ENCODE data around the gene CMPK1.
"Not testable (repeated sequence)": the region's sequence is repeated elsewhere in the genome, so short reads cannot be mapped to it uniquely, and the experiment has no call there.

CMPK1 gene, protein sequence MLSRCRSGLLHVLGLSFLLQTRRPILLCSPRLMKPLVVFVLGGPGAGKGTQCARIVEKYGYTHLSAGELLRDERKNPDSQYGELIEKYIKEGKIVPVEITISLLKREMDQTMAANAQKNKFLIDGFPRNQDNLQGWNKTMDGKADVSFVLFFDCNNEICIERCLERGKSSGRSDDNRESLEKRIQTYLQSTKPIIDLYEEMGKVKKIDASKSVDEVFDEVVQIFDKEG

DNA sequence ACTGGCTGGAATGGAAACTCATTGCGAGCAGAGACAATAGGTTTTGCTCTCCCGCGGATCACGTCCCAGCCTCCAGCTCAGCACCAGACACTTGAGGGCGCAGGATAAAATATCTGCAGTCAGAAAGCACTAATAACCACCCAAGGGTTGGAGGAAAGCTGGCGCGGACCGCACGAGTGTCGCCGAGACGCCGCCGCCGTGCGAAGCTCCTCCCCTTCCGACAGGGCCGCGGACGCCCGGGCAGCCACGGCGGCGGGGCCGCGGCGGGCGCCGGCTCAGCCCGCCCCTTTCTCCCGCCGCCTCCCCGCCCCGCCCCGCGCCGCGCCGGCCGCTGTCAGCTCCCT, at the start of gene CMPK1:
Gene CMPK1 (plus strand): TSS at position 213 of the 344 bp plus-strand sequence. CDS start 156 bp downstream, outside the sequence.
- peak; percentile 86 for DNase-seq

DNA sequence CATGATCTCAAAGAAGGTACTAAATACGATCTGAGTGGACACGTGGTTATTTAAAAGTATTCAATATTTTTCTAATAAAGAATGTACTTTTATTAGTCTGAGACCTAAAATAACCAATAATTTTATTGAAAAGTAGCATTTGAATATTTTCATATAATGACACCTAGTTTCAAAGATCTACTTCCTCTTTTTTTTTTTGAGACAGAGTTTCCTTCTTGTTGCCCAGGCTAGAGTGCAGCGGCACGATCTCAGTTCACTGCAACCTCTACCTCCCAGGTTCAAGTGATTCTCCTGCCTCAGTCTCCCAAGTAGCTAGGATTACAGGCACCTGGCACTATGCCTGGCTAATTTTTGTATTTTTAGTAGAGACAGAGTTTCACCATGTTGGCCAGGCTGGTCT, 45.5 kb upstream of the CMPK1 start:
- not testable (repeated sequence) for DNase-seq

GRCh38 chr1:47294863-47295262, 38.7 kb upstream of the CMPK1 start:
- DNase-seq: not testable (repeated sequence)

DNA sequence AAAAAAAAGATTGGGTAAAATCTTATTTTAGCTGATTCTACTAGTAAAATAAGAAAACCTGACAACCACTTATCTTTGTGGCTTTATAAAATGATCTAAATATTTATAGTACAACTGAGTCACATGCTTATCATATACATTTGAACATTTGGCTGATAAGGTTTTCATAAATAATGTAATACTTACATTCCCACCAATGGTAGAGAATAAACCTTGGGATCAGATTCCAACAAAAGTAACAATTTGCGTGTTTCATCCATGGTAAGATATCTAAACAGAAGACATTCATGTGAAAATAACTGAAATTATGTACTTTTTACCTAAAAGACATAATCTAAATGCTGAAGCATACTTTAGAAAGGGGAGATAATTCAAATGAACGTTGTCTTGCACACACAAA, 38.0 kb upstream of the CMPK1 start:
- DNase-seq: no peak

GRCh38 chr1:47298025-47298699, 35.4 kb upstream of the CMPK1 start:
- DNase-seq: no peak

GRCh38 chr1:47302472-47302871, 31.1 kb upstream of the CMPK1 start:
- DNase-seq: no peak

DNA sequence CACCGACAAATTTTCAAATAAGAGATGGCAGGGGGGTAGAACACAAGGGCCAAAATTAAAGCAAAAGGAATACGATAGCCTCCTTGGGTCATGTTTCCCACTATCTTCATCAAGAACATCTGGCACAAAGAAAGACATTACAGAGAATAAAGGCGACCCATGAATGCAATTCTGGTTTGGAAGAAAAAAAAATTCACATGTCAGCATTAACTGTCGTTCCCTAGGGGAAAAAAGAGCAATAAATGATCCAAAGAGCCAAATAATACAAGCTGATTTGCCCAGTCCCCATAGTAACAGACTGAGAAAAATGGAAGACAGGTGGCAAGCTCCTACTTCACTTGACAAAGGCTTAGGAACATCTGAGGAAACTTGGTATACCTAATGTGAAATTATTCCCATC, 24.2 kb upstream of the CMPK1 start:
- DNase-seq: no peak

- peak; percentile 97 for DNase-seq
Measured at GRCh38 chr1:47313915-47314664, 19.5 kb upstream of the CMPK1 start, which contains the start of gene STIL. Gene STIL (minus strand): TSS chr1:47314147. CDS start chr1:47310319, 3,828 bp downstream.

GRCh38 chr1:47317841-47318240, 15.7 kb upstream of the CMPK1 start:
- no peak for DNase-seq

- DNase-seq: not testable (repeated sequence)
Measured at GRCh38 chr1:47319968-47320367, 13.6 kb upstream of the CMPK1 start.

DNA sequence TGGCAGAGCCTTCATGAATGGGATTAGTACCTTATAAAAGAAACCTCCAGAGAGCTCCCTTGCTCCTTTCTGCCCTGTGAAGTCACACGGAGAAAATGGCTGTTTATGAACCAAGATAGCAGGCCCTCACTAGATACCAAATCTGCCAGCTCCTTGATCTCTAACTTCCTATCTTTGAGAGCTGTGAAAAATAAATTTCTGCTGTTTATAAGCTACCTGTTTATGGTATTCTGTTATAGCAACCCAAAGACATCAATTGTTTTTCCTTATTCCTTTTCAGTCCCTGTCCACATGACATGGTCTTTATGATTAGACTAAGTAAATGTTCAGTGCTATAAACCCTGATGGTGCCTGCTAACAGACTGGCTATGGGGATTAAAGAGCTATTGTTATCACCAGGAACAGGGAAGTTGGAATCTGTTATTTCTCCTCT, 10.0 kb upstream of the CMPK1 start:
- no peak for DNase-seq

- no peak for DNase-seq
Measured at GRCh38 chr1:47324682-47325081, 8.9 kb upstream of the CMPK1 start.

DNA sequence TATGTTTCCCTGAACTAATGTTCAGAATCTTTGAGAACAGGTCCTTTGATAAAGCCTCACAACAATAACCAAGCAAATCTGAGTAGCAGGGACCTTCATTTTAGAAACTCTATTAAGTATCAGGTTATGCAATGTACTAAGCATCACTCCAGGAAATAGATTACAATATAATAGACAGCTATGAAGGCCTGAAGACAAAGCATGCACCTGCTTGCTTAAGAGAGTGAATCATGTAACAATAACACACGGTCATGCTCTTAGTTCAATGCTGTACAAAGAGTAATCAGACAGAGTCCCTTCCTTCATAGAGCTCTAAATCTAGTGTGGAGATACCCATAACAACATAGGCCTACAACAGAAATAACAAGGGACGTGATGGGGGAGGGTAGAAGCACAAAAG, 8.1 kb upstream of the CMPK1 start:
- no peak for DNase-seq

GRCh38 chr1:47326271-47326670, 7.3 kb upstream of the CMPK1 start:
- no peak for DNase-seq

DNA sequence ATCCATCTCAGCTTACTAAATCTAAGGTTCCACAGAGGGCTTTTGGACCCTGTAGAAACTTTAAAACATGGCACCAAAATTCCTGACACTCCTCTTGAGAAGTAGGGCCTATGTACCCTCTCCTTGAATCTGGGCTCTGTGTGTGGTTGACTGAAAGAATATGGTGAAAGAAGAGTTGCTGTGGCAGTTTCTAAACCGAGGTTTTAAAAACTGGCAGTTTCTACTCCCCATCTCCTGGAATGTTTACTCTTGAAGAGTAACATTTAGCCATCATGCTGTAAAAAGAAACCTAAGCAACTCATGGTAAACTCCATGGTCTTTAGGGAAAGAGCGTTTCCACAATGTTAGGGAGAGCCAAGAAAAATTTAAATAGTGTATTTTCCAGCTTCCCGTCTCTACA, 4.6 kb upstream of the CMPK1 start:
- no peak for DNase-seq

GRCh38 chr1:47330212-47330611, 3.4 kb upstream of the CMPK1 start:
- DNase-seq: no peak

GRCh38 chr1:47331875-47332274, 1.7 kb upstream of the CMPK1 start:
- DNase-seq: no peak

- no peak for DNase-seq
Measured at GRCh38 chr1:47332779-47333577, 612 bp upstream of the CMPK1 start.

DNA sequence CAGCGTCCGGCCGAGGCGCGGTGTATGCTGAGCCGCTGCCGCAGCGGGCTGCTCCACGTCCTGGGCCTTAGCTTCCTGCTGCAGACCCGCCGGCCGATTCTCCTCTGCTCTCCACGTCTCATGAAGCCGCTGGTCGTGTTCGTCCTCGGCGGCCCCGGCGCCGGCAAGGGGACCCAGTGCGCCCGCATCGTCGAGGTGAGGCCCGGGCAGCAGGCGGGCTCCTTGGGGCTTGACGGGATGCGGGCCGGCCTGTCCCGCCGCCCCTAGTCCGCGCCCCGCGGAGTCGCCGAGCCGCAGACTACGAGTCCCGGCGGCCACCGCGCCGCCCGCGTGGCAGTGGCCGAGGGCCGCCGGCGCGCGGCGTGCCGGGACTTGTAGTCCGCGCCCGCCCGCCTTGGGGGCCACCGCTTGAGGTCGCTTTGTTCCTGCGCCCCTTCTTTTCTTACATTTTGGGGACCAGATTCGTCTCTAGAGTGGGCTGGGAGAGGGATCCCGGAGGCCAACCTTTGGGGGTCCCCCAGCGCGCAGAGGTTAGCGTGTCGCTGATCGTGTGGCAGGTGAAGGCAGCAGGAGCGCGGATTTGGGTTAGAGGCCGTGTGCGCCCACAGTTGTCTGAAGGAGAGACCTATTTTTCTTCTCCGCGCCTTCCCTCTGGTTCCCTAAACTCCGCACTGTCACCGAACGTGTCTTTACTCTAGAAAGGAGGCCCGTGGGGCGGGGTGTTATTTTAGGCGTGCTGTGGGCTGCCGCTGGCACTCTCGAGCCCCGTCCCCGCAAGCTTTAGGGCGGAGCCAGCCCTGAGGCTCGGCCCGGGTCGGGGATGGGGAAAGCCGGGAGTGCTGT, 553 bp downstream of the CMPK1 start:
- peak; percentile 75 for DNase-seq

GRCh38 chr1:47334765-47335435, 1.3 kb downstream of the CMPK1 start:
- DNase-seq: no peak

DNA sequence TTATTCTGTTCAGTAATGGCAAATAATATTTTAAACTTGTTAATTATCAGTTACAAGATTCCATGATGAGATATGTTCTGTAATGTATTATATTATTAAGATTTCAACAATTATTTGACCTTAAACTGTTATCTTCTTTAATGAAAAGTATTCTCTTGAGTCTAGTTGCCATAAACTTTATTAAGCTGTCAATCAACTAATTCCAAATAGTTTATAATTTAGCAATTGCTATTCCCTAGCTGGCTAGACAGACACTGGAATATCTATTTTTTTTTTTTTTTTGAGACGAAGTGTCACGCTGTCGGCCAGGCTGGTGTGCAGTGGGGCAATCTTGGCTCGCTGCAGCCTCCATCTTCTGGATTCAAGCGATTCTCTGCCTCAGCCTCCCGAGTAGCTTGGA, 3.8 kb downstream of the CMPK1 start:
- DNase-seq: no peak
